GM12878 (cell line): ENCODE measurements around the gene SLC26A1. TPM values are rescaled to one million over a fixed set of nuclear protein-coding genes. Genes with fewer than 3 reads are reported as not detected.

Experiments used
- ATAC-seq: fragments of 200-7000 bp; cut with Tn5 transposase; 3 replicates; pipeline ENCODE4 v1.9.1; 2020; ENCODE audit warnings: mild to moderate bottlenecking, moderate library complexity
- BruUV-seq: library from RNA; stranded (reverse); fragments of 400-500 nt; replicated peaks from 2 replicates; lab custom pipeline; 2021; lab: Mats Ljungman, UMichigan
- CTCF ChIA-PET: fragments of 300-600 bp; sonication (Branson Sonifier 250); formaldehyde crosslinking; extraction: SDS; loops from one replicate; lab custom pipeline; 2021; ENCODE audit warnings: inconsistent platforms; lab: Yijun Ruan, JAX
- POLR2A ChIA-PET: fragments of 350-600 bp; formaldehyde crosslinking; extraction: SDS; loops from one replicate; lab custom pipeline; 2021; ENCODE audit warnings: inconsistent platforms; lab: Charles Lee
- RAD21 ChIA-PET: fragments of 300-600 bp; sonication (Branson Sonifier 250); formaldehyde crosslinking; loops from one replicate; lab custom pipeline; 2023; ENCODE audit warnings: antibody characterized with exemption; ENCODE audit not compliant: unreplicated experiment; lab: Charles Lee
- SMC1A ChIA-PET: fragments of 300-600 bp; sonication (Branson Sonifier 250); formaldehyde crosslinking; loops from one replicate; lab custom pipeline; 2023; ENCODE audit not compliant: unreplicated experiment, uncharacterized antibody; lab: Charles Lee
- DNase-seq: peaks from one replicate; pipeline ENCODE4 v3.0.0-alpha.2; 2011; ENCODE audit warnings: low read depth, low spot score
- FAIRE-seq: peaks from 3 replicates; lab custom pipeline; 2011; peaks lifted over from hg19 to GRCh38; lab: Jason Lieb, UNC
- H2AFZ ChIP-seq: 2 replicates; pipeline ENCODE4 v1.6.0; 2011; ENCODE audit warnings: low read depth, low read length, control low read depth; ENCODE audit not compliant: control insufficient read depth
- H3K27ac ChIP-seq: 2 replicates; pipeline ENCODE4 v1.5.1; 2011; ENCODE audit warnings: control low read depth; ENCODE audit not compliant: control insufficient read depth, insufficient read depth
- H3K27me3 ChIP-seq, 2 experiments: replicated peaks in 1 of 2; 2 replicates each; pipeline versions ENCODE4 v1.6.0 to v1.6.1; 2011; ENCODE audit warnings: low read length in 1 of 2; ENCODE audit not compliant: control insufficient read depth in 2 of 2, insufficient read depth in 2 of 2
- H3K36me3 ChIP-seq, 2 experiments: 2 replicates each; pipeline ENCODE4 v1.5.1; 2011; ENCODE audit warnings: low read length in 1 of 2; ENCODE audit not compliant: control insufficient read depth in 2 of 2, insufficient read depth in 2 of 2
- H3K4me1 ChIP-seq: 2 replicates; pipeline ENCODE4 v1.6.1; 2011; ENCODE audit warnings: mild to moderate bottlenecking, low read length, moderate library complexity, mixed read lengths; ENCODE audit not compliant: control insufficient read depth, insufficient read depth
- H3K4me2 ChIP-seq: 2 replicates; pipeline ENCODE4 v1.6.0; 2011; ENCODE audit warnings: control low read depth; ENCODE audit not compliant: control insufficient read depth, insufficient read depth
- H3K4me3 ChIP-seq: fragments of 200-600 bp; sonication (generic); 2 replicates; pipeline ENCODE4 v1.5.1; 2016
- H3K79me2 ChIP-seq: 2 replicates; pipeline ENCODE4 v1.6.0; 2011; ENCODE audit warnings: low read length; ENCODE audit not compliant: control insufficient read depth, insufficient read depth
- H3K9ac ChIP-seq: 2 replicates; pipeline ENCODE4 v1.8.0; 2011; ENCODE audit warnings: low read length, control low read depth, mixed read lengths; ENCODE audit not compliant: control insufficient read depth, insufficient read depth
- H3K9me3 ChIP-seq: replicated peaks from 3 replicates; pipeline ENCODE4 v1.5.1; 2011; ENCODE audit warnings: mild to moderate bottlenecking, low read length; ENCODE audit not compliant: control insufficient read depth, insufficient read depth
- H4K20me1 ChIP-seq: 2 replicates; pipeline ENCODE4 v1.6.0; 2011; ENCODE audit not compliant: control insufficient read depth, insufficient read depth
- BCL11A ChIP-seq: IDR thresholded peaks from 2 replicates; pipeline ENCODE4 v1.6.1; 2011; ENCODE audit warnings: low read depth, low read length
- EGR1 ChIP-seq, 2 experiments: IDR thresholded peaks; 1 replicate in 1 of 2; 2 replicates in 1 of 2; pipeline ENCODE4 v1.6.1; 2011 to 2012; ENCODE audit warnings: low read depth in 2 of 2, low read length in 2 of 2, borderline replicate concordance in 1 of 2, mild to moderate bottlenecking in 1 of 2, moderate library complexity in 1 of 2
- NBN ChIP-seq: fragments of 450-650 bp; IDR thresholded peaks from 2 replicates; pipeline ENCODE4 v1.6.1; 2016
- SREBF2 ChIP-seq: IDR thresholded peaks from 2 replicates; pipeline ENCODE4 v1.6.1; 2012; ENCODE audit warnings: mild to moderate bottlenecking, low read length
- STAT3 ChIP-seq: IDR thresholded peaks from 2 replicates; pipeline ENCODE4 v1.6.1; 2011; ENCODE audit warnings: low read depth, low read length, improper control_type of control experiment
- ZNF217 ChIP-seq: fragments of 450-650 bp; IDR thresholded peaks from 2 replicates; pipeline ENCODE4 v1.6.1; 2017; ENCODE audit warnings: antibody characterized with exemption, mild to moderate bottlenecking
- WGBS: methylation state at CpG from one replicate; pipeline ENCODE4 v1.1.6; 2016; ENCODE audit warnings: low lambda C conversion rate; ENCODE audit not compliant: insufficient replicate concordance, insufficient coverage; ENCODE audit errors: missing lambda C conversion rate; 5-methylcytosine and 5-hydroxymethylcytosine counted together
- in situ Hi-C: fragments of 300-500 bp; cut with MboI; formaldehyde crosslinking; loops from 9 replicates; pipeline ENCODE4 v1.14.3; 2018; ENCODE audit warnings: mixed read lengths
- intact Hi-C: fragments of 100-400 bp; cut with micrococcal nuclease; formaldehyde crosslinking; loops from one replicate; pipeline ENCODE4 v1.14.2; 2022; ENCODE audit not compliant: unreplicated experiment
- polyA plus RNA-seq, 11 experiments: library from polyadenylated mRNA; depleted of rRNA in 4 of 11; unstranded in 6 of 11; stranded (reverse) in 5 of 11; fragments of >200 nt; fragmentation: Nextera tagmentation in 4 of 11; fragmentation: Illumina TruSeq in 1 of 11; extraction: Ambion mirVana in 4 of 11; extraction: Trizol in 1 of 11; gene quantifications; 1 replicate in 1 of 11; 2 replicates in 10 of 11; pipeline versions ENCODE4 v1.2.1 to v1.2.3, GENCODE V29; 2011 to 2016; ENCODE audit warnings: inconsistent platforms in 2 of 11, missing spikeins in 2 of 11, low read depth in 1 of 11
- total RNA-seq, 4 experiments: library from RNA; depleted of rRNA in 3 of 4; stranded (reverse); fragments of >200 nt in 3 of 4; fragmentation: Illumina TruSeq in 1 of 4; extraction: Trizol in 1 of 4; gene quantifications; 2 replicates each; pipeline versions ENCODE4 v1.2.1 to v1.2.3, GENCODE V29; 2013 to 2021

Gene SLC26A1
- total and polyA plus RNA-seq, 10 of the 15 experiments (the other 5 are each of a cell fraction or from before 2014, with no cell fraction given), result 0.05 to 0.96 (median 0.28) TPM; not detected in 5

- TF ChIP-seq SREBF2 (no peak), EGR1 (IDR thresholded peaks at IDR 0.05; ENCODE audit: borderline replicate concordance in 1 of 2, low read depth in 2 of 2, low read length in 2 of 2) (peak in 1 of 2 experiments; percentile 59; a peak in 1 of 3 replicates)
- TF ChIP-seq, all 136 proteins: peak for 3
These were observed 20.4 kb downstream of the SLC26A1 start (continued) for GRCh38 chr4:972651-973424.

- Histone ChIP-seq H3K9me3 (no peaks in the 10 kb centered on the region; the same call in 2 of the 3 replicates), H3K4me1 (peaks cover 5% of the 10 kb centered on the region; the same call in 1 of the 2 replicates), H3K27ac (no peak overlapping the region), H4K20me1 (no peaks in the 10 kb centered on the region), H3K4me2 (peak overlapping the region; percentile 98), H3K36me3 (no peaks in the 10 kb centered on the region), H3K27me3 (no peaks in the 10 kb centered on the region), H2AFZ (no peak overlapping the region), H3K79me2 (no peaks in the 10 kb centered on the region), H3K4me3 (peak overlapping the region; percentile 75; the same call in 1 of the 2 replicates), H3K9ac (peak overlapping the region; percentile 56; the same call in 1 of the 2 replicates)
- CTCF ChIA-PET, result no interaction called here
- in situ Hi-C loops (no loop called here), intact Hi-C loops (loop anchor here (5.0 kb wide), 1 partner anchor 35 kb away; no protein-coding TSS in a partner anchor)
- BruUV-seq, result no TSS peak
- POLR2A ChIA-PET, result interaction anchor here (0.9 to 1.7 kb wide), 3 partner anchors 15 to 37 kb away, joined by 3 to 4 read pairs (median 3); partner anchors contain the start of gene IDUA
- DNase-seq, result no peak
- 0 out of 3 replicates have a peak, but pooled peaks have one; percentile 10 for ATAC-seq
- RAD21 ChIA-PET, result no interaction called here
- FAIRE-seq, result no peak
- 75% methylated on average over 24 of the region's 24 CpGs for WGBS
- TF ChIP-seq ZNF217 (no peak), STAT3 (no peak), BCL11A (no peak), NBN (no peak)
- SMC1A ChIA-PET, result no interaction called here
These were observed 21.3 kb downstream of the SLC26A1 start for GRCh38 chr4:971666-972500.
